D721Med (cell line): ENCODE results near the gene USP20.

ENCODE experiments used
- DNase-seq: peaks from one replicate; pipeline ENCODE4 v3.0.0; 2011; ENCODE audit warnings: low spot score; ENCODE audit not compliant: insufficient read length
- FAIRE-seq: peaks from 2 replicates; lab custom pipeline; 2011; peaks lifted over from hg19 to GRCh38; lab: Jason Lieb, UNC
- TF ChIP-seq, protein P1 (sequence below): IDR thresholded peaks from 2 replicates; pipeline ENCODE4 v1.5.1; 2012; ENCODE audit warnings: mild to moderate bottlenecking, control low read depth; ENCODE audit not compliant: insufficient read depth; ENCODE audit errors: missing control alignments

USP20 gene

DNA sequence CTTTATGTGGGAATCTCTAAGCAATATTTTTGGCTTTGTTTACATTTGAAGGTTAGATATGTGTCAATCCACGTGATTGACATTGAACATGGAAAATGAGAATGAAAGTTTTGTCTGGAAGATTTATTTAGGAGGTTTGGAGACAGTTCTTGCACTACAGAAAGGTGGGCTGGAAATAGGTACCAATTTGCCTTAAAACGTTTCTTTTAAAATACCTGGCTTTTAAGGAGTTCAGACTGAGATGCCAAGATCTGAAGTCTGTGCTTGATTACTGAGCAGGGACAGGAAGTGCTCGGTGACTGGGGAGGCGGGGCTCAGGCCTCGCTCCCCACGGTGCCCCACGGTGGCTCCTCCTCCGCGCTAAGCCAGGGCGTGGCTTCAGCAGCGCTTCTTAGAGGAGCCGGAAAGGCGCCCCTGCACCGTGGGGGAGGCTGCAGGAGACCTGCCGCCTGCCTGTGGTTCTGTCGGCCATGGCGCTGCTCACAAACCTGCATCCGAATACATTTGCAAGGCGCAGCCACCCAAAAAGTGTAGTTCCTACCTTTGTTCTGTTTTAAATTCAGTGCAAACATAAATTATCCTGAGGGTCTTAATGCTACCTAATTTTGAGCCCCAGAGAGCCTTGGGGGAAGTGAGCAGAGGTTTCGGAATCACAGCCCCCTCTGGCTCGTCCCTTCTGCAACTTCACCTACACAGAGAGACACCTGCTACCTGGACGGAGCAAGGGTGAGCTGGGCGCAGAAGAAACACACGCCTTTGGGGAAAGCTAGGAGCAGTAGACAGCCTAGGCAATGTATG is 49.2 kb downstream of the USP20 start:
- FAIRE-seq (no peak), DNase-seq (peak; percentile 82)
- TF ChIP-seq, protein P1, sequence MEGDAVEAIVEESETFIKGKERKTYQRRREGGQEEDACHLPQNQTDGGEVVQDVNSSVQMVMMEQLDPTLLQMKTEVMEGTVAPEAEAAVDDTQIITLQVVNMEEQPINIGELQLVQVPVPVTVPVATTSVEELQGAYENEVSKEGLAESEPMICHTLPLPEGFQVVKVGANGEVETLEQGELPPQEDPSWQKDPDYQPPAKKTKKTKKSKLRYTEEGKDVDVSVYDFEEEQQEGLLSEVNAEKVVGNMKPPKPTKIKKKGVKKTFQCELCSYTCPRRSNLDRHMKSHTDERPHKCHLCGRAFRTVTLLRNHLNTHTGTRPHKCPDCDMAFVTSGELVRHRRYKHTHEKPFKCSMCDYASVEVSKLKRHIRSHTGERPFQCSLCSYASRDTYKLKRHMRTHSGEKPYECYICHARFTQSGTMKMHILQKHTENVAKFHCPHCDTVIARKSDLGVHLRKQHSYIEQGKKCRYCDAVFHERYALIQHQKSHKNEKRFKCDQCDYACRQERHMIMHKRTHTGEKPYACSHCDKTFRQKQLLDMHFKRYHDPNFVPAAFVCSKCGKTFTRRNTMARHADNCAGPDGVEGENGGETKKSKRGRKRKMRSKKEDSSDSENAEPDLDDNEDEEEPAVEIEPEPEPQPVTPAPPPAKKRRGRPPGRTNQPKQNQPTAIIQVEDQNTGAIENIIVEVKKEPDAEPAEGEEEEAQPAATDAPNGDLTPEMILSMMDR, result no peak

DNA sequence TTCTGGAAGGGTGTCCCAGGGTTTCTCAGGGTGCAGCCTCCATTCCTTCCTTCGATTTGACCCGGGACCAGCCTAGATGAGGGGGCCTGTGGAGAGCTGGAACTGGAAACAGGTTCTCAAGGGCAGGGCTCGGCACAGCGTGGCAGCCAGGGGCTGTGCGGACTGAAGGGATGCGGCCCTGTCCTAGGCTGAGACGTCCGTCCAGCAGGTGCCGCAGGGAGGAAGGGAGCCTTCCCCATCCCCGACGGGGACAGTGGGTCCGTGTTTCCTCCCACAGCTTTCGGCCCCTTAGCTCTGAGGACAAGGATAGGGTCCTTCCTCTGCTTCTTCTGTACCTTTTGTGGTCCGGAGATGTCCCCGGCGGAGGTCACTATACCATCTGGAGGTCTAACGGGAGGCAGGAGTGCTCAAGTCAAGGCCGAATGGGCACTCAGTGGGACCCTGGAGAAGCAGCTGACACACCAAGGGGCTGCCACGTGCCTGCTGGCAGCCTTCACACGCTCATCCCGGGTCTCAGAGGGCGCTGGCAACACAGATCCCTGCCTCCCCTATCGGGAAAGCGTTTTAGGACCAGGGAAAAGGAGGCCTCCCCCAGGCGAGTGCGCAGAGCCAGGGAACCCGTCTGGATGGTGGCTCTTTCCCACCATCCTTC is 49.9 kb downstream of the USP20 start:
- no peak for FAIRE-seq
- no peak for DNase-seq

DNA sequence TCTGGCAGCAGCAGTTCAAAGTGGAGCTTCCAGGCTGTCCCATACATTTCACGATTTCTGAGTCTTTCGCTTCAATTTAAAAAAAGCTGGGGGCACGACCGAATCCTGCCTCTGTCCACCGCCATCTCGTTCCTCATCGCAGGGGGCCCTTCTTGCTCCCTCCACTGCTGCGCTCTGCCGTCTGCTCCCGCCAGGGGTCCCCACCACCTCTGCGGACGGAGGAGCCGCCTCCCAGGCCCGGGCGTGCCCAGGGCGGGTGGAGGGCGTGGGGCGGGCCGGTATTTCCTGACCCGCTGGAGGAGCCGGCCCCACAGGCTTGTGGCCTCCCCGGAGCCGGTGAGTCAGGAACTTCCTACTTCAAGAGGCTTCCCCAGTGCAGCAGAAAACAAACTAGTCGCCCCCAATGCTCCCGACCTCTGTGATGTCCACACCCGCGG is 50.4 kb downstream of the USP20 start:
- TF ChIP-seq, protein P1, result peak; percentile 78

More for the DNA sequence above, 49.9 kb downstream of the USP20 start:
- TF ChIP-seq, protein P1, result no peak

DNA sequence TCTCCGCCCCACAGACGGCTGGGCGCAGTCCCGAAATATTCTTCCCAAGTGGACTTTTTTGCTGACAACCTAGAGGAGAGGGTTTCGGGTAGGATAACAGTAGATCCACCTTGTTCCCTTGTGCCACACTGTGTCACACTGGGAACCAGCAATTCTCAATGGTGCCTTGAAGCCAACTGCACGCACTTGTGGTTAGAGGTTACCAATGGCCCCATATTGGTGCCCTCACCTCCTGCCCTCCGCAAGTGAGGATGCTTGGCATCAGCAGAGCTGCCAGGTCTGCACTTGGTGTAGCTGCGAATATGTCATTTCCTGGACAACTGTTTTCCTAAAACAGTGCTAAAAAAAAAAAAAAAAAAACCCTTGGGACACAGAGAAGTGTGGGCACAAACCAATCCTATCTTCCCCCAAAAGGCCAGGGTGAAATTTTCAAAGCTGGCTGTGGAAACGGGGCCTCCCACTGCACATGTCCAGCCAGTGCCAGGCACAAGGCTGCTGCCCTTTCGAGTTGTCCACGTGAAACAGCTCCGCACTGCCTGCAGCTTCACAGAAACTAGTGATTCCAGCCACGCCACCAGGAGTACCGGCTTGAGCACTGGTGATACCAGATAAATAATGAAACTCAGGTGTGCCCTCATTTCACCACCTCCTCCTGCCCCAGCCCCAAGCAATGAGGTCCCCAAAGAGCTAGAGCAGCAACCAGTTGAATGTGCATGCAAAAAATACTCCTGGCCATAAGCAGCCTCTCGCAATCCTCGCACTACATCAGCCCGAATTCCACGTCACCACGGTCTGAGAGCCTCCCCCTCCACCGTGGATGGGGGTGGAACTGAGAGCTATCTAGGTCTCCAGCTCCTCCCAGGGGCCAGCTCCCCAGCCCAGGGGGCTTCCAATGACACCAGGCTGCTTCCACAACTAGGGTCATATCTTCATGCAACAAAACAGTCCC is 51.2 kb downstream of the USP20 start:
- no peak for DNase-seq
- FAIRE-seq, result no peak
- TF ChIP-seq, protein P1, result no peak

More for the DNA sequence above, 50.4 kb downstream of the USP20 start:
- FAIRE-seq (no peak), DNase-seq (peak; percentile 65)

DNA sequence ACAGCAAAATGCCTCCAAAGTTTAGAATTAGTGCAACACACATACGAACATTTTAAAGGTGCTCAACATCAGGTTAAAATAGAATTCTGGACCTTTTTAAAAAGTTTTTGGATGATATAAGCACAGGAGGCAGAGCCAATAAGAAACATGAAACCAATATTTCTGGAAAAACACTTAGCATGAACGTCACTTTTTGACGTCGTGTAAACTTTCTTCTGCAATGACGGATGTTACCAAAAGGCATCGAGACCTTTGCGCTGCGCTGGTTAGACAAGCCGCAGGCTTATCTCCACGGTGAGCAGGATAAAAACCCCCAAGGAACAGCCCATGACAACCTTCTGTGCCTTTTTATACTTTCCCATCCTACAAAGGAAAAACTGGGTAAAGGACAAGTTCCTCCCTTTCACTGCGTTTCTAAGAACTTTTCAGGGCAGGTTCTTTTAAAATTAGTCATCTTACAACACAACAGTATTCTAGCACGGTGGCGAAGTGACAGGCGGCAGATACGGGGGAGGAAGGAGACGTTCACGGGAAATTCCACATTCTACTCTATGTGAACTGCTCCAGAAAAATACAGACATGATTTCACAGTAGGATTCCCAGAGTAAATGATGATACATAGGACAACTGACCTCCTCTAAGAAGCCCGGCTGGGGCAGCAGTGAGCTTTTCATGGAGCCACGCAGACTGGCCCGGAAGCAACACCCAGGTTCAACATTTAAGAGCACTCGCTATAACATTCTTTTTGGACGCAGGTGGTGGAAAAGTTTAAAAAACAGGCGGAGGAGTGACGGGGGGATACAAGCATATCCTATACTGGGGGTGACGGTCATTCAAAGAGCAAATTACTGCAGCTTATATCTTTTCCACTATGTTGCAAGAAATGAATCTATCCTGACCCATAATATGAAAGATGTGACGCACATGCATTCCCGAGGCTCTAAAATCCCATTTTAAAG is 52.4 kb downstream of the USP20 start:
- TF ChIP-seq, protein P1, result no peak
- no peak for DNase-seq
- FAIRE-seq, result no peak
